PFSK-1 (cell line): ENCODE data around the gene ZZZ3.

Experiments
- FOXP2 ChIP-seq: optimal IDR thresholded peaks from 2 replicates; pipeline ENCODE3; 2011; ENCODE audit warnings: borderline replicate concordance, control low read depth, inconsistent platforms; ENCODE audit not compliant: insufficient read depth; ENCODE audit errors: extremely low read length, extremely low read depth
- POLR2AphosphoS5 ChIP-seq: IDR thresholded peaks from 2 replicates; pipeline ENCODE4 v1.6.1; 2012; ENCODE audit warnings: low read depth, mild to moderate bottlenecking, control low read depth, low read length, moderate library complexity

- peak; percentile 90 for TF ChIP-seq POLR2AphosphoS5
- no peak for TF ChIP-seq FOXP2
Measured at GRCh38 chr1:77682460-77683159, at the start of gene ZZZ3.
